H1 (cell line): Measurements from ENCODE around the gene SIPA1L3. TPM values are rescaled to one million over a fixed set of nuclear protein-coding genes. Genes with fewer than 3 reads are reported as not detected.

Experiments used
- CTCF ChIA-PET: fragments of 300-600 bp; sonication (Branson Sonifier 250); formaldehyde crosslinking; loops from one replicate; lab custom pipeline; 2021; ENCODE audit not compliant: partially characterized antibody; lab: Charles Lee
- POLR2A ChIA-PET: fragments of 300-600 bp; sonication (Branson Sonifier 250); formaldehyde crosslinking; loops from one replicate; lab custom pipeline; 2021; ENCODE audit warnings: inconsistent platforms; ENCODE audit not compliant: partially characterized antibody; lab: Charles Lee
- DNase-seq, 2 experiments: peaks; one replicate each; pipeline versions ENCODE4 v3.0.0 to v3.0.0-alpha.2; 2010 to 2022; ENCODE audit warnings: low spot score in 2 of 2, low read depth in 1 of 2, mixed read lengths in 1 of 2
- FAIRE-seq: peaks from 2 replicates; lab custom pipeline; 2011; peaks lifted over from hg19 to GRCh38; lab: Jason Lieb, UNC
- H2AFZ ChIP-seq: 2 replicates; pipeline ENCODE4 v1.8.1; 2012; ENCODE audit warnings: low read length, inconsistent platforms
- H2AK5ac ChIP-seq: 2 replicates; pipeline ENCODE4 v1.6.1; 2013; ENCODE audit warnings: low read depth, low read length
- H2BK120ac ChIP-seq: replicated peaks from 2 replicates; pipeline ENCODE3; 2013; ENCODE audit warnings: low read depth, low read length, inconsistent platforms
- H2BK12ac ChIP-seq: 2 replicates; pipeline ENCODE4 v1.6.1; 2013; ENCODE audit warnings: low read depth, low read length
- H2BK15ac ChIP-seq: 2 replicates; pipeline ENCODE4 v1.6.1; 2013; ENCODE audit warnings: low read length
- H2BK20ac ChIP-seq: 2 replicates; pipeline ENCODE4 v1.6.1; 2013; ENCODE audit warnings: low read length
- H2BK5ac ChIP-seq: 2 replicates; pipeline ENCODE4 v1.6.1; 2013; ENCODE audit warnings: low read depth, low read length
- H3K14ac ChIP-seq: 2 replicates; pipeline ENCODE4 v1.6.1; 2013; ENCODE audit warnings: inconsistent platforms; ENCODE audit not compliant: insufficient read length
- H3K18ac ChIP-seq: 2 replicates; pipeline ENCODE4 v1.6.1; 2013; ENCODE audit warnings: low read length; ENCODE audit errors: extremely low read depth
- H3K23ac ChIP-seq: 2 replicates; pipeline ENCODE4 v1.6.1; 2013; ENCODE audit warnings: inconsistent platforms; ENCODE audit not compliant: insufficient read length
- H3K23me2 ChIP-seq: 2 replicates; pipeline ENCODE4 v1.6.1; 2013; ENCODE audit warnings: low read depth, low read length
- H3K27ac ChIP-seq: 2 replicates; pipeline ENCODE4 v1.6.1; 2011; ENCODE audit warnings: low read depth, low read length, inconsistent platforms
- H3K27me3 ChIP-seq, 4 experiments: replicated peaks in 1 of 4; 1 replicate in 1 of 4; 2 replicates in 3 of 4; pipeline versions ENCODE4 v1.6.1 to v1.8.1; 2011 to 2013; ENCODE audit warnings: low read length in 3 of 4, mild to moderate bottlenecking in 3 of 4, inconsistent platforms in 2 of 4, mixed read lengths in 2 of 4, moderate library complexity in 1 of 4; ENCODE audit not compliant: control insufficient read depth in 3 of 4, insufficient read depth in 3 of 4; ENCODE audit errors: extremely low read depth in 1 of 4
- H3K36me3 ChIP-seq, 4 experiments: 2 replicates each; pipeline versions ENCODE4 v1.6.1 to v1.8.1; 2011 to 2013; ENCODE audit warnings: mild to moderate bottlenecking in 4 of 4, low read length in 3 of 4, moderate library complexity in 2 of 4, control low read depth in 1 of 4, inconsistent platforms in 1 of 4; ENCODE audit not compliant: insufficient read depth in 4 of 4, control insufficient read depth in 2 of 4
- H3K4ac ChIP-seq: replicated peaks from 2 replicates; pipeline ENCODE3; 2013; ENCODE audit warnings: low read length, low read depth, mixed read lengths, inconsistent platforms; ENCODE audit not compliant: insufficient read length
- H3K4me1 ChIP-seq, 4 experiments: replicated peaks in 1 of 4; 1 replicate in 1 of 4; 2 replicates in 3 of 4; pipeline versions ENCODE4 v1.6.1 to v1.8.1; 2011 to 2013; ENCODE audit warnings: low read length in 3 of 4, inconsistent platforms in 2 of 4, mixed read lengths in 1 of 4; ENCODE audit not compliant: insufficient read depth in 4 of 4, control insufficient read depth in 3 of 4
- H3K4me2 ChIP-seq, 2 experiments: 2 replicates each; pipeline versions ENCODE4 v1.6.1 to v1.8.1; 2011 to 2013; ENCODE audit warnings: low read depth in 2 of 2, low read length in 2 of 2, control low read depth in 1 of 2, inconsistent platforms in 1 of 2, mild to moderate bottlenecking in 1 of 2; ENCODE audit not compliant: insufficient read depth in 1 of 2
- H3K4me3 ChIP-seq, 4 experiments: fragments of 200-600, 300-600 bp in 1 of 4; sonication (generic), shearing (Covaris generic), sonication (Bioruptor Twin) in 1 of 4; 2 replicates each; pipeline versions ENCODE4 v1.5.1 to v1.8.1; 2011 to 2016; ENCODE audit warnings: low read length in 4 of 4, low read depth in 3 of 4, control low read depth in 2 of 4, inconsistent platforms in 2 of 4, mild to moderate bottlenecking in 2 of 4, mixed read lengths in 1 of 4, moderate library complexity in 1 of 4; ENCODE audit not compliant: insufficient read depth in 2 of 4; ENCODE audit errors: extremely low read depth in 1 of 4
- H3K56ac ChIP-seq: replicated peaks from 2 replicates; pipeline ENCODE3; 2013; ENCODE audit warnings: low read depth, mild to moderate bottlenecking, mixed read lengths, low read length, inconsistent platforms; ENCODE audit not compliant: insufficient read length
- H3K79me1 ChIP-seq: 2 replicates; pipeline ENCODE4 v1.6.1; 2013; ENCODE audit warnings: low read depth, low read length, control low read depth
- H3K79me2 ChIP-seq, 2 experiments: 2 replicates each; pipeline versions ENCODE4 v1.6.1 to v1.8.1; 2012 to 2013; ENCODE audit warnings: low read length in 2 of 2, mild to moderate bottlenecking in 2 of 2, inconsistent platforms in 1 of 2; ENCODE audit not compliant: insufficient read depth in 2 of 2, control insufficient read depth in 1 of 2
- H3K9ac ChIP-seq, 4 experiments: replicated peaks in 1 of 4; 1 replicate in 1 of 4; 2 replicates in 3 of 4; pipeline versions ENCODE4 v1.6.1 to v1.8.1; 2011 to 2013; ENCODE audit warnings: low read depth in 3 of 4, low read length in 3 of 4, control low read depth in 2 of 4, mild to moderate bottlenecking in 2 of 4, moderate library complexity in 2 of 4, inconsistent platforms in 1 of 4; ENCODE audit errors: extremely low read depth in 1 of 4
- H3K9me3 ChIP-seq, 2 experiments: 2 replicates each; pipeline versions ENCODE4 v1.6.1 to v1.8.1; 2012 to 2013; ENCODE audit warnings: mild to moderate bottlenecking in 2 of 2, moderate library complexity in 2 of 2, control low read depth in 1 of 2, inconsistent platforms in 1 of 2, low read depth in 1 of 2, low read length in 1 of 2, mixed read lengths in 1 of 2; ENCODE audit not compliant: insufficient read depth in 2 of 2
- H4K20me1 ChIP-seq, 2 experiments: replicated peaks in 1 of 2; 2 replicates each; pipeline versions ENCODE3 to v1.8.1; 2011 to 2013; ENCODE audit warnings: inconsistent platforms in 2 of 2, low read length in 2 of 2, mild to moderate bottlenecking in 1 of 2; ENCODE audit not compliant: insufficient read depth in 2 of 2, control insufficient read depth in 1 of 2
- H4K5ac ChIP-seq: 2 replicates; pipeline ENCODE4 v1.6.1; 2013; ENCODE audit warnings: low read length, low read depth, mixed read lengths, inconsistent platforms; ENCODE audit not compliant: insufficient read length
- H4K8ac ChIP-seq: 2 replicates; pipeline ENCODE4 v1.8.0; 2013; ENCODE audit warnings: mild to moderate bottlenecking, moderate library complexity, low read length, inconsistent platforms; ENCODE audit not compliant: insufficient read depth; ENCODE audit errors: extremely low read depth
- H4K91ac ChIP-seq: replicated peaks from 2 replicates; pipeline ENCODE3; 2013; ENCODE audit warnings: low read length, mixed read lengths, inconsistent platforms; ENCODE audit not compliant: insufficient read length
- CREB1 ChIP-seq: IDR thresholded peaks from 2 replicates; pipeline ENCODE4 v1.6.1; 2012; ENCODE audit warnings: inconsistent platforms
- POU5F1 ChIP-seq: IDR thresholded peaks from 2 replicates; pipeline ENCODE4 v1.6.1; 2011; ENCODE audit warnings: low read depth, mild to moderate bottlenecking, low read length, moderate library complexity
- RBBP5 ChIP-seq: IDR thresholded peaks from 2 replicates; pipeline ENCODE4 v1.7.1; 2012; ENCODE audit warnings: low read depth, mild to moderate bottlenecking, inconsistent platforms, low read length, moderate library complexity, borderline replicate concordance
- RXRA ChIP-seq: IDR thresholded peaks from 2 replicates; pipeline ENCODE4 v1.6.1; 2011; ENCODE audit warnings: low read depth, mild to moderate bottlenecking, low read length, moderate library complexity; ENCODE audit not compliant: insufficient read depth
- TAF1 ChIP-seq: IDR thresholded peaks from 2 replicates; pipeline ENCODE4 v1.6.1; 2011; ENCODE audit warnings: mild to moderate bottlenecking, low read depth, low read length
- TCF12 ChIP-seq: IDR thresholded peaks from 2 replicates; pipeline ENCODE4 v1.6.1; 2011; ENCODE audit warnings: low read depth, mild to moderate bottlenecking, low read length
- TEAD4 ChIP-seq: IDR thresholded peaks from 2 replicates; pipeline ENCODE4 v1.6.1; 2012; ENCODE audit warnings: low read depth, low read length, inconsistent platforms, mixed read lengths
- WGBS, 2 experiments: shearing (Covaris generic) in 1 of 2; methylation state at CpG; one replicate each; pipeline versions ENCODE4 v1.1.6 to v1.1.7; 2013 to 2015; ENCODE audit warnings: low lambda C conversion rate in 2 of 2, mixed read lengths in 2 of 2, inconsistent platforms in 1 of 2, low coverage in 1 of 2, missing lambda C conversion rate in 1 of 2; ENCODE audit not compliant: insufficient replicate concordance in 2 of 2, insufficient coverage in 1 of 2, insufficient read length in 1 of 2; ENCODE audit errors: extremely low coverage in 1 of 2, missing lambda C conversion rate in 1 of 2; 5-methylcytosine and 5-hydroxymethylcytosine counted together
- polyA plus RNA-seq, 7 experiments: library from polyadenylated mRNA; depleted of rRNA in 3 of 7; stranded (reverse) in 5 of 7; unstranded in 2 of 7; fragments of >200 nt in 5 of 7; fragments of 200-250 nt in 2 of 7; gene quantifications; 1 replicate in 5 of 7; 2 replicates in 1 of 7; 4 replicates in 1 of 7; pipeline versions ENCODE4 v1.2.1 to v1.2.3, GENCODE V29; 2011 to 2013; ENCODE audit warnings: missing spikeins in 2 of 7, mixed read lengths in 2 of 7
- total RNA-seq: library from RNA; stranded (reverse); fragmentation: NEBNext Ultra II Directional; extraction: Animal tissue kit (Norgen Biotek cat#: 25700); gene quantifications from 2 replicates; pipeline ENCODE4 v1.2.1, GENCODE V29; 2021
- TF ChIP-seq, protein P1 (sequence below): IDR thresholded peaks from 2 replicates; pipeline ENCODE4 v1.6.1; 2011; ENCODE audit warnings: low read depth, mild to moderate bottlenecking, low read length; ENCODE audit not compliant: insufficient read depth

SIPA1L3 gene
- total and polyA plus RNA-seq, 2 of the 8 experiments (the other 6 are each of a cell fraction or from before 2014, with no cell fraction given) = 15.0 to 54.9 TPM

DNA sequence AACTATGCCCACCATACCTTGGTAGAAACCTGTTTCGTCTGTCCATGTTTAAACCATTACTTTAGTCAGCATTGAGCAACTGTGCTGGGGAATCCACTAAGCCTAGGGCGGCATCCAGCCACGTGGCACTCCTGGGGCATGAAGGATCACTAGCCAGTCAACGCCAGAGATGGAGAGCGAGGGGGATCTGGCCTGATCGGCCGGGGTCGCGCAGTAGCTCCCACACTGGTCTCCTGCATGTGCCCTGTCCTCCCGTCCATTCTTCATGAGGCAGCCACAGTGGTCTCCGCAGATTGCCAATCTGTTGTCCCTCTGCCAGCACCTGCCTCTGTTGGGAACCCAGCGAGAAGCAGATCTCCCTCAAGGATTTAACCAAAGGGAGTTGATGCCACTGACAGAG, 207.6 kb downstream of the SIPA1L3 start:
- Histone ChIP-seq H2BK15ac (no peak overlapping the region), H2BK5ac (no peak overlapping the region), H3K27ac (no peak overlapping the region), H2BK20ac (no peak overlapping the region), H4K91ac (no peak overlapping the region), H3K18ac (no peak overlapping the region), H3K4me1 (no peaks in the 10 kb centered on the region), H4K5ac (no peak overlapping the region), H4K20me1 (peaks cover 0 to 6% of the 10 kb centered on the region in 2 experiments), H3K56ac (no peak overlapping the region), H3K9me3 (no peaks in the 10 kb centered on the region; a peak in 1 of 4 replicates), H2AFZ (no peak overlapping the region), H3K14ac (no peak overlapping the region), H3K79me2 (no peaks in the 10 kb centered on the region), H3K79me1 (no peaks in the 10 kb centered on the region), H2AK5ac (no peak overlapping the region), H3K4ac (no peak overlapping the region), H3K4me2 (no peak overlapping the region), H4K8ac (no peak overlapping the region), H3K4me3 (no peak overlapping the region), H3K9ac (no peak overlapping the region), H2BK12ac (no peak overlapping the region), H3K23ac (no peak overlapping the region), H3K36me3 (peaks cover 3 to 27% (median 19%) of the 10 kb centered on the region in 4 experiments; a peak in 7 of 8 replicates), H3K23me2 (peaks cover 3% of the 10 kb centered on the region; the same call in 1 of the 2 replicates), H3K27me3 (no peaks in the 10 kb centered on the region; a peak in 1 of 7 replicates), H2BK120ac (no peak overlapping the region)
- FAIRE-seq = no peak
- POLR2A ChIA-PET = interaction anchor here (0.6 kb wide), 2 partner anchors 152 to 155 kb away, joined by 3 read pairs; no protein-coding TSS in a partner anchor
- CTCF ChIA-PET = interaction anchor here (0.5 to 2.5 kb wide), 4 partner anchors 20 to 212 kb away, joined by 3 to 13 read pairs (median 4); no protein-coding TSS in a partner anchor
- TF ChIP-seq, protein P1, sequence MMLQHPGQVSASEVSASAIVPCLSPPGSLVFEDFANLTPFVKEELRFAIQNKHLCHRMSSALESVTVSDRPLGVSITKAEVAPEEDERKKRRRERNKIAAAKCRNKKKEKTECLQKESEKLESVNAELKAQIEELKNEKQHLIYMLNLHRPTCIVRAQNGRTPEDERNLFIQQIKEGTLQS = no peak
- TF ChIP-seq TCF12 = no peak
- no peak for TF ChIP-seq RBBP5
- TF ChIP-seq TEAD4 = no peak
- no peak for TF ChIP-seq TAF1
- no peak for TF ChIP-seq RXRA
- no peak for TF ChIP-seq CREB1
- no peak for TF ChIP-seq POU5F1
- 90% methylated on average over 12 of the region's 12 CpGs; no CpG with 5 or more reads in 1 of the 2 experiments for WGBS, 2 experiments
- DNase-seq = no peak
